Measurements from ENCODE around the gene GP1BA. TPM values are rescaled to one million over a fixed set of nuclear protein-coding genes. Genes with fewer than 3 reads are reported as not detected.

GP1BA gene
- total RNA-seq, 1 donor from 2014 or later: not detected

DNA sequence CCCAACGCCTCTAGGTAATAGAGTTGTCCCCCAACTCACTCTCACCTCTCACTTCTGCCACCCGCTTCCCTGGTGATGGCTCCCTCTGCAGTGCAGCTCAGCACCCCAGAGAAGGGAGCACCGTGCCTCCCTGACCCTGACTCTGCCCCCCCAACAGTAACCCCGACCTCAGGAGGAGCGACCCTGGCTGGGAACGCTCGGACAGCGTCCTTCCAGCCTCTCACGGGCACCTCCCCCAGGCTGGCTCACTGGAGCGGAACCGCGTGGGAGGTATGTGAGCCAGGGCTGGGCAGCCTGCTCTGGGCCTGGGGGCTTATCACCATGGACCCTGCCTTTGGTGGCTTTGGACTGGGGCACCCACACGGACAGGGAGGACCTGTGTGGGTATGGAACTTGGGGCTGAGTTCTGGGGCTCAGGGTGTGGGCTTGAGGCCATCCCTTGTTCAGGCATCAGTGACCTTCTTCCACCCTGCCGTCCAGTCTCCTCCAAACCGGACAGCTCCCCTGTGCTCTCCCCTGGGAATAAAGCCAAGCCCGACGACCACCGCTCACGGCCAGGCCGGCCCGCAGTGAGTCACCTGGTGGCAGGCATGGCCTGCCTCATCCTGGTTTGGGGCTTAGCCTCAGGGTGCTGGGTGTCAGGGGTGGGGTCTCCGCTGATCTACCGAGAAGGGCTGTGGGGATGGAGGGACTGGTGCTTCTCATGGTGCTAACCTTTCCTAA, 39.4 kb upstream of the GP1BA start:
- TF ChIP-seq, protein P1, sequence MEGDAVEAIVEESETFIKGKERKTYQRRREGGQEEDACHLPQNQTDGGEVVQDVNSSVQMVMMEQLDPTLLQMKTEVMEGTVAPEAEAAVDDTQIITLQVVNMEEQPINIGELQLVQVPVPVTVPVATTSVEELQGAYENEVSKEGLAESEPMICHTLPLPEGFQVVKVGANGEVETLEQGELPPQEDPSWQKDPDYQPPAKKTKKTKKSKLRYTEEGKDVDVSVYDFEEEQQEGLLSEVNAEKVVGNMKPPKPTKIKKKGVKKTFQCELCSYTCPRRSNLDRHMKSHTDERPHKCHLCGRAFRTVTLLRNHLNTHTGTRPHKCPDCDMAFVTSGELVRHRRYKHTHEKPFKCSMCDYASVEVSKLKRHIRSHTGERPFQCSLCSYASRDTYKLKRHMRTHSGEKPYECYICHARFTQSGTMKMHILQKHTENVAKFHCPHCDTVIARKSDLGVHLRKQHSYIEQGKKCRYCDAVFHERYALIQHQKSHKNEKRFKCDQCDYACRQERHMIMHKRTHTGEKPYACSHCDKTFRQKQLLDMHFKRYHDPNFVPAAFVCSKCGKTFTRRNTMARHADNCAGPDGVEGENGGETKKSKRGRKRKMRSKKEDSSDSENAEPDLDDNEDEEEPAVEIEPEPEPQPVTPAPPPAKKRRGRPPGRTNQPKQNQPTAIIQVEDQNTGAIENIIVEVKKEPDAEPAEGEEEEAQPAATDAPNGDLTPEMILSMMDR (IDR thresholded peaks at IDR 0.05; ENCODE audit: insufficient read depth, low read length, severe bottlenecking): no peak
- Histone ChIP-seq H3K27me3 (ENCODE audit: control insufficient read depth, insufficient read depth, low read length) (no peaks in the 10 kb centered on the region), H3K4me3 (ENCODE audit: low read depth, low read length) (no peak overlapping the region), H3K36me3 (ENCODE audit: control insufficient read depth, insufficient read depth, low read length) (peaks cover 73% of the 10 kb centered on the region)
- no peak for FAIRE-seq
- DNase-seq (ENCODE audit: low read depth): no peak

DNA sequence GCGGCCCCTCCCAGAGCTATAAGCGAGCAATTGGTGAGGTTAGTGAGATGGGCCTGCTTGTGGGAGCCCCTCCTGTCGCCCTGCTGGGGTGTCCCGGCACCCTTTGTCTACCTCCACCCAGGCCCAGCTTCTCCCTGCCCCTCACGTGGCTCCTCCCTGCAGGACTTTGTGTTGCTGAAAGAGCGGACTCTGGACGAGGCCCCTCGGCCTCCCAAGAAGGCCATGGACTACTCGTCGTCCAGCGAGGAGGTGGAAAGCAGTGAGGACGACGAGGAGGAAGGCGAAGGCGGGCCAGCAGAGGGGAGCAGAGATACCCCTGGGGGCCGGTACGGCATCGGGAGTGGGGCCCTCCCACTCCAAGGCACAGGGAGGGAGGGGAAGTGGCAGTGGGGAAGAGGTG, 38.8 kb upstream of the GP1BA start:
- Histone ChIP-seq H3K27me3 (ENCODE audit: control insufficient read depth, insufficient read depth, low read length) (no peaks in the 10 kb centered on the region), H3K4me3 (ENCODE audit: low read depth, low read length) (no peak overlapping the region), H3K36me3 (ENCODE audit: control insufficient read depth, insufficient read depth, low read length) (peaks cover 72% of the 10 kb centered on the region)
- no peak for DNase-seq (ENCODE audit: low read depth)
- no peak for FAIRE-seq
- TF ChIP-seq, protein P1 (IDR thresholded peaks at IDR 0.05; ENCODE audit: insufficient read depth, low read length, severe bottlenecking): no peak

DNA sequence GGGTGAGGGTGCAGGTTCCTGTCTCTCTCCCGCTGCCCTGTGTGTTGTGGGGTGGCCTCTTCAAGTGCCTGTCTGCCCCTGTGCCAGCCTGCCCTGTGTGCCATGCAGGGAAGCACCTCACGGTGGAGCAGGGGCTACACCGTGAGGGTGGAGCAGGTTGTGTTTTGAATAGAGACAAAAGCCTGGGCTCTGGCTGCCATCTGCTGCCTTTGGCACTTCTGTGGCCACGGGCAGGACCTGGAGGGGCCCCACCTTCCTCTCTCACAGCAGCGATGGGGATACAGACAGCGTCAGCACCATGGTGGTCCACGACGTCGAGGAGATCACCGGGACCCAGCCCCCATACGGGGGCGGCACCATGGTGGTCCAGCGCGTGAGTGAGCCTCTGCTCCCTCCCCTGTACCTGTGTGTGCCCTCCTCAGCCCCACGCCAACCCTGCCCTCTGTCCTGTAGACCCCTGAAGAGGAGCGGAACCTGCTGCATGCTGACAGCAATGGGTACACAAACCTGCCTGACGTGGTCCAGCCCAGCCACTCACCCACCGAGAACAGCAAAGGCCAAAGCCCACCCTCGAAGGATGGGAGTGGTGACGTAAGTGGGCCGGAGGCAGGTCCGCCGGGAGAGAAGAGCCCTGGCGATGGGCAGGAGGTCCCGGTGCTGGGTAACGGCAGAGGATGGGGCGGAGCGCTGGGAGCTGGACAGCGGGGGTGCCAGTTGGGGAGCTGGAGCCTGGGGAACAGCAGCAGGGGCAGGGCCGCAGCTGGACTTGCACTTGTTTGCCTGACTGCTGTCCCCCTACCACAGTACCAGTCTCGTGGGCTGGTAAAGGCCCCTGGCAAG, 38.1 kb upstream of the GP1BA start:
- Histone ChIP-seq H3K36me3 (ENCODE audit: control insufficient read depth, insufficient read depth, low read length) (peaks cover 71% of the 10 kb centered on the region), H3K4me3 (ENCODE audit: low read depth, low read length) (no peak overlapping the region), H3K27me3 (ENCODE audit: control insufficient read depth, insufficient read depth, low read length) (no peaks in the 10 kb centered on the region)
- DNase-seq (ENCODE audit: low read depth) (no peak), FAIRE-seq (no peak)
- TF ChIP-seq, protein P1 (IDR thresholded peaks at IDR 0.05; ENCODE audit: insufficient read depth, low read length, severe bottlenecking): no peak

DNA sequence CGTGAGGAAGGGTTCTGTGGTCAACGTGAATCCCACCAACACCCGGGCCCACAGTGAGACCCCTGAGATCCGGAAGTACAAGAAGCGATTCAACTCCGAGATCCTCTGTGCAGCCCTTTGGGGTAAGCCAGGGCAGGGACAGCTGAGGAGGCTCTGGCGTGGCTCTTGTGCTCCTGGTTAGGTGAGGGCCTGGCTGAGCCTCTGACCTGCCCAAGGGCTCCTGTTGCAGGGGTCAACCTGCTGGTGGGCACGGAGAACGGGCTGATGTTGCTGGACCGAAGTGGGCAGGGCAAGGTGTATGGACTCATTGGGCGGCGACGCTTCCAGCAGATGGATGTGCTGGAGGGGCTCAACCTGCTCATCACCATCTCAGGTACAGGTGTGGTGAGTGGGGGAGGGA, 37.0 kb upstream of the GP1BA start:
- no peak for FAIRE-seq
- Histone ChIP-seq H3K27me3 (ENCODE audit: control insufficient read depth, insufficient read depth, low read length) (no peaks in the 10 kb centered on the region), H3K4me3 (ENCODE audit: low read depth, low read length) (no peak overlapping the region), H3K36me3 (ENCODE audit: control insufficient read depth, insufficient read depth, low read length) (peaks cover 66% of the 10 kb centered on the region)
- TF ChIP-seq, protein P1 (IDR thresholded peaks at IDR 0.05; ENCODE audit: insufficient read depth, low read length, severe bottlenecking): no peak
- DNase-seq (ENCODE audit: low read depth): no peak

DNA sequence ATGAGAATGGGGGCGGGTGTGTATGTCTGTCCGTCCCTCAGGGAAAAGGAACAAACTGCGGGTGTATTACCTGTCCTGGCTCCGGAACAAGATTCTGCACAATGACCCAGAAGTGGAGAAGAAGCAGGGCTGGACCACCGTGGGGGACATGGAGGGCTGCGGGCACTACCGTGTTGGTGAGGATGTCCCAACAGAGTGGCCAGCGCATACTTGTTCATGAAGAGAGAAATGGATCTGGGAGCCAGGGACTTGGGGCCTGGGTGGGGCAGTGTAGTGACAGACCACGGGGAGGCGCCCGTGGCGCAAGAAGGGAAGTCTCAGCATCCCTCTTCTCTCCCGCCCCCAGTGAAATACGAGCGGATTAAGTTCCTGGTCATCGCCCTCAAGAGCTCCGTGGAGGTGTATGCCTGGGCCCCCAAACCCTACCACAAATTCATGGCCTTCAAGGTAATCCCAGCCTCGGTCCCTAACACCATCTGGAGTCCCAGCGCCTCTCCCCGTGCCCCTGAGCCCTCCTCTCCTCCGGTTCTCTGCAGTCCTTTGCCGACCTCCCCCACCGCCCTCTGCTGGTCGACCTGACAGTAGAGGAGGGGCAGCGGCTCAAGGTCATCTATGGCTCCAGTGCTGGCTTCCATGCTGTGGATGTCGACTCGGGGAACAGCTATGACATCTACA, 36.3 kb upstream of the GP1BA start:
- H3K4me3 ChIP-seq (ENCODE audit: low read depth, low read length): no peak overlapping the region

More for the DNA sequence above, 36.3 kb upstream of the GP1BA start:
- Histone ChIP-seq H3K27me3 (ENCODE audit: control insufficient read depth, insufficient read depth, low read length) (no peaks in the 10 kb centered on the region), H3K36me3 (ENCODE audit: control insufficient read depth, insufficient read depth, low read length) (peaks cover 60% of the 10 kb centered on the region)
- DNase-seq (ENCODE audit: low read depth) (no peak), FAIRE-seq (no peak)
- TF ChIP-seq, protein P1 (IDR thresholded peaks at IDR 0.05; ENCODE audit: insufficient read depth, low read length, severe bottlenecking): no peak

All from bronchial epithelial cell (primary cell).